GM19099 (cell line): ENCODE results near the gene PARD3.

Experiments
- POLR2A ChIP-seq: IDR thresholded peaks from 3 replicates; pipeline ENCODE4 v1.6.1; 2011; ENCODE audit warnings: low read depth; ENCODE audit not compliant: insufficient read length; ENCODE audit errors: extremely low read depth

PARD3 gene

DNA sequence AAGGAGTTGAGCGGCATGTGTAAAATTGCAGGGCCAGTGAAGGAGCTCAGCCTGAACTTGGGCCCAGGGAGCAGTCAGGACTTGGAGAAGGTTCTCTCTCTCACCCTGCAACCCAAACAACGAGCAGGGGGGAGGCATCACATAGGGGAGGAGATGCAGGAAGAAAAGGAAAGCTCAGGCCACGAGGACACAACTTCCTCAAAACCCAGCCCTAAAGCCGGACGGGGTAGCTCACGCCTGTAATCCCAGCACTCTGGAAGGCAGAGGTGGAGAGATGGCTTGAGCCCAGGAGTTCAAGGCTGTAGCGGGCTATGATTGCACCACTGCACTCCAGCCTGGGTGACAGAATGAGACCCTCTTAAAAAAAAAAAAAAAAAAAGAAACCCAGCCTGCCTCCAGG lies 629.1 kb downstream of the PARD3 start:
- TF ChIP-seq POLR2A: no peak

DNA sequence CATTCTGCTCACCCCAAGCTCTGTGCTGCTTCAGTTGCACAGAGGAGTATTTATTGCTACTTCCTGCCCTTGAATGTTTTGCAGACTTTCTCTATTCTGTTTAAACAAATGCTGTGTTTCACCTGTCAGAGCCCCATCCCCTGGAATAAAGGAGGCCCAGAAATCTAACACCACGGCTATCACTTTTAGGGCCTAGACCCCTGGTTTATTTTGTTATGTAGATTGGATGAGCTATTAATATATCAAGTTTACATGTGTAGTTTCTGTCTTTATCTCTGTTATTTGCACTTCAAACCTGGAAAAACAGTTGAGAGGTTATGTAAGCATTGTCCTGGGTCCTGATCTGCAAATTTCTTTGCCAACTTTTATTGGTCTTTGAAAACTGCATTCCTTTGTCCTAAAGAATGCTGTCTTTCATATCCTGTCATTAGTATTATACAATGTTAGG lies 630.1 kb downstream of the PARD3 start:
- no peak for TF ChIP-seq POLR2A

DNA sequence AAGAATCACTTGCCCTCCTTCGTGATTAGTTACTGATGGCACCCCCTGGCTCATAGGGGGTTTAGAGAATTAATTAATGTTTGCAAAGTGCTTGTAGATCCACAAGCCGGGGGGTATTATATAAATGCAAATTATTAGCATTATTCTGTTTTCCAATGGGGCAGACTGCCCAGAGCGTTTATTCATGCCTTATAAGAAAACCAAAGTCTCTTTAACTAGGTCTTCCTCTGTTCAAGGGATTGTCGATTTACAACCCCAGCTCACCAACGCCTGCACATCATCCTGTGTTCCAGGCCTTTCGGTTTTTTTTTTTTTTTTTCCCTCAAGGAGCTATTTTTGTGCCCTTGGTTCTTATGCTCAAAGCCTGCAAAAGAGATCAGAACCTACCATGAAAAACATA lies 630.7 kb downstream of the PARD3 start:
- TF ChIP-seq POLR2A: no peak

DNA sequence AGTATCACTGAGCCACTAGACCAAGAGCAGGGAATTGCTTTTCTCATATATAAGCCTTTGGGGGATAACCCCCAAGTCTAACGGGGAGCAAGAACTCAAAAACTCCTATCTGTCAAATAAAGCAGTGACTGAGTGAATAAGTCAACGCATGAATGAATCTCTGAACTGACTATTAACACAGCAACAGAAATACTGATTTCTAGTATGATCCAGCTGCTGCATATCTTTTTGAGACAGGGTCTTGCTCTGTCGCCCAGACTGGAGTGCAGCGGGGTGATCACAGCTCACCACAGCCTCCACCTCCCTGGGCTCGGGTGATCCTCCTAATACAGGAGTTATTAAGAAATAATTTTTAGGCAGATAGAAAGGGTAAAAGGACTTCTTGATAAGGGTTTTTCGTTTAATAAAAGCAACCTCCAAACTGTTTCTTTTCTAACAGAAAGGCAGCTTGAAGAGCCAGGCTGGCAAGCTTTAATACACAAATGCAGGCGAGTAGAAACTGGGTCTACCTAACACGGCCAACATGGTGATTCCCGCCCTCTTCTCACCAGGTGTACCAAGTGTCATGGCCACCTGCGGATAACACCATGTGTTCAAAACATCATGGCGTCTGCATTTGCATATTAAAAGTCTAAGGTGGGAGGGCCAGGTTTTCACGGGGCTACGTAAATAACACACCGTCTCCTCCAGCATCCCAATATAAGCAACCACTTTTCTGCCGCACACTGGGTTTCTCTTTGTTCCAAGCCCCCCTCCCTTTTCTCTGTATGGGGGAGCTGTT lies 631.9 kb downstream of the PARD3 start:
- no peak for TF ChIP-seq POLR2A

DNA sequence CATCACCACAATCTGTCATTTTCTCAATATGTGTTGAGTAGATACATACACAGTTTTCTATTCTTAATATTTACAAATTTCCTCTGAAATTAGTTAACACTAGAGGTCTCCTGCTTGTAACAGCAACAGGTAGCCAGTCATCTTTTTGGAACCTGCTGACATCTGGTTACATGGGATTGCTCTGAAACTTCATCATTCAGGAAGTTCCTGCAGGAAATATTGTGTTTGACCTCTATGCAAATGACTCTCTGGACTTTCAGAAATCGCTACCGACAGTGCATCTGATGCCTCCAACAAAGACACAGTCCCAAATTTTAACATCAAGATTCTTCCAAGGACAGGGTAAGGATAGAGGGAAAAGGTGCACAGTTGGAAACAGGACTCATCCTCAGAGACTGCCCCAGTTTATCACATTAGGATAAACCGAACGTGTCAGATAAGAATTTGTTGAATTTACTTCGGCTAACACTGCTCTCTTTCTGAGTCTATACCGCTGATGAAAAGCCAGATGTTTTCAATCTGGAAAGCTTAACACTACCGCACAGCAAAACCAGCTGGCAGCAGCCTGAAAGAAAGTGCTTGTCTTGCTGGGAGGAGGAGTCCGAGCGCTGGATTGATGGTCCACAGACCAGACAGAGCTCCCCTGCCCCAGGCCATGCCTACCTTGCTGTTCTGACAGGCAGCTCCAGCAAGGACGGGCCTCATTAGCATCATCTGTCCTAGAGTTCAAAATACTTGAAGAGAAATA lies 633.4 kb downstream of the PARD3 start:
- TF ChIP-seq POLR2A: no peak

DNA sequence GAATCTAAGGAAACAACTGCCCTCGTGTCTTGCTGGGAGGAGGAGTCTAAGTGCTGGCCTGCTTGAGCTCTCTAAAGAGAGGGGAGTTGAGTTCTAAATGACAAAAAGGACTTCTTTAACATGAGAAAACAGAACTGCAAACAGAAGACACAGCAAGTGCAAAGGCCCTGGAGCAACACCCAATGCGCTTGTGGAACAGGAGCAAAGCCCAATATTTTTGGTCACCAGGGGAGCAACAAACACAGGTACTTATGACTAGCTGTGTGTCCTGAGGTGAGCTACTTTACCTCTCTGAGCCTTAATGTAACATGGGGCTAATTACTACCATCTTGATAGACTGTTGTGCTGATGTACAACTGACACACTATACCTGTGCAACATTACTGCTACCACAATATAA lies 634.3 kb downstream of the PARD3 start:
- no peak for TF ChIP-seq POLR2A

DNA sequence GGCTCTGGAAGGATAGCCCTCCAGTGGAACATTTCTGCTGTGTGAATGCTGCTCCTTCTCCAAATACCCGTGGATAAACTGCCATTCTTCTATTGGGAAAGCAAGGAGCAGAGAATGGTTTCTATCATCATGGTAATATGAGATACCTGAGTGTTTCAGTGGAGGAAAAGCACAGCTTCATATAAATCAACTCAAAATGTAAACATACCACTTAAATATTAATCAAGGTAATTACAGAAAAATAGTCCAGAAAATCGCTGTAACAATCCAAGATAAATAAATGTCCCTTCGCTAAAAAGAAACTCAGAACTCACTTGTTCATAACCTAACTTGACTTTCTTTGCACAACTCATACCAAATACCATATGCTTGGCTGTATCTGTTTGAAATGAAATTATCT lies 635.8 kb downstream of the PARD3 start:
- TF ChIP-seq POLR2A: no peak

DNA sequence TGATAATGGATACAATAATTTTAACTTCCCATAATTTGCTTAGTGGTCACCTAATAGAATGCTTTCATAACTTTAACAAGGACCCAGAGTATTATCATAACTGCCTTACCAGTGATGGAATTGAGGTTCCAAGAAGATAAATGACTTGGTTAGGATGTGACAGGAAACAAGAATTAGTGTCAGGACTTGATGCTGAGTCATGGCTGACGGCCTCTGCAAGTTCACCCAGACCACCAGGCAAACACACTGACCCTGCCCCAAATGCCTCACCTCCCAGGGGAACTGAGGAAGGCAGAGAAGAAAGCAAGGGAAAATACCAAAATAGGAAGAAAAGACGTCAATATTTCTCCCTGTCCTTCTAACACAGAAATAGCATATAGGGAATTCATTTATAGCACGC lies 636.3 kb downstream of the PARD3 start:
- no peak for TF ChIP-seq POLR2A

DNA sequence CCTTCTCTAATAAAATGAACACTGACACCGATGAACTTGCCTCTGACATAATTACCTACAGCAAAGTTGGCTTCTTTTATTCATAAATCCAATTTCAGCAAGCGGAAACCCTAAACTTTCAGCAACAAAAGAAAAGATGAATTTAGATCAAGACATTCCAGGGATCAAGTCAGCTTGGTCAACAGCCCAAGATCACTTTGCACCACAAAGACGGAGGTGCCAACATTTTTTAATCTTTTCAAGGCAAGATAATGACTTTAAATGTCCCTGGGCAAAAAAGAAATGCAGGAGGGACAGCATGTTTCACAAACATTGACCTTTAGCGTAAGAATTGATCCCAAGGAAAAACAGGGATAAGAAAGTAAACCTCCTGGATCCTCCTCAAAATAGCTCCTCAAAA lies 636.9 kb downstream of the PARD3 start:
- TF ChIP-seq POLR2A: no peak

DNA sequence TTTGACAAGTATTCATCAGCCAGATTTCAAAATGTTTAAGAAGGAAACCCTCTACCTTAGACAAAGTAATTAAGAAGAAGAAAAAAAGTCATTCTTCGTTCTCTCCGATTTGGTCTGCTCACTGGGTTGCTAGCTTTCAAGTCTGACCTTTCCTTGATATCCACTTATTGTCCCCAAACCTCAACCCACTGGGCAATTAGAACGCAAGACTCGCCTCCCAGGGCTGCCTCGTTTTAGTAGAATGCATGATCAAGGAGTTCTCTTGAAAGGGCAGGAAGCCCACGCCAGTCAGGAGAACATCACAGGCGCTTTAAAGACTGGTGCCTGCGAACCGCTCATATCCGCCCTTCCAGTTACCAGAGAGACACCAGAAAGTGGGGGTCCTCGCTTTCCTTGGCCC lies 637.7 kb downstream of the PARD3 start:
- no peak for TF ChIP-seq POLR2A

DNA sequence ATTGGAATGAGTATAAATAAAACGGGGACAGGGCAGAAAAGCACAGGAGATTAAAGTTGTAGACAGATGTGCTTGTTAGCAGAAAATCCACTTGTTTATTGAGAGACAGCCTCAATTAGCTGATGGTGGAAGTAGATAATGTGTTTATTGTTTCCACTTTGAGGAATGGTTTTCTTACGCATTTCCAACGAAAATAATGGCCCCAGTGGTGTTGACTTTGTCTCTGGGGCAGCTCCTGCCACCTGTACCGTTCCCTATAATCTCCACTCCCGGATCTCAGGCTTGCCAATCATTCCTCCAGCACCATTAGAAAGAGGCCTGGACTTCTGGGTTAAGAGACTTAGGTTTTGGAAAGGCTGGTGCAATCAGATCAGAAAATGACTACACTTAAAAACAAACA lies 638.7 kb downstream of the PARD3 start:
- no peak for TF ChIP-seq POLR2A

DNA sequence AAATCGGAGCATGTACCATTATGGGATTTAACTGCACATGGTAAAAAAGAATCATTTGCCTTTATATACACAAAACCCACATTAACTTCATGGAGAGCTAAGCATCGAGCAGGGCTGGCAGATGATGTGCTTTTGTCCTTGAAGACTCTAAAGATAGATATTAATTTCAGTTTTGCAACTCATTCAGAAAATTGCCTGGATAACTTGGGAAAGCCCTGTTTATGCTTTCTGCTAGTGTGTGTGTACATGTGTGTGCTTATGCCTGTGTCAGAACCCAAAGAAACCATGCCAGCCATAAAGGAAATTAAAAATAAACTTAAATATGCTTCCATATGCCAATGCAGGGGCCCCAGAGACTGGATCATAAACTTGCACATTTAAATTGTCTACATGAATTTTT lies 640.0 kb downstream of the PARD3 start:
- TF ChIP-seq POLR2A: no peak

DNA sequence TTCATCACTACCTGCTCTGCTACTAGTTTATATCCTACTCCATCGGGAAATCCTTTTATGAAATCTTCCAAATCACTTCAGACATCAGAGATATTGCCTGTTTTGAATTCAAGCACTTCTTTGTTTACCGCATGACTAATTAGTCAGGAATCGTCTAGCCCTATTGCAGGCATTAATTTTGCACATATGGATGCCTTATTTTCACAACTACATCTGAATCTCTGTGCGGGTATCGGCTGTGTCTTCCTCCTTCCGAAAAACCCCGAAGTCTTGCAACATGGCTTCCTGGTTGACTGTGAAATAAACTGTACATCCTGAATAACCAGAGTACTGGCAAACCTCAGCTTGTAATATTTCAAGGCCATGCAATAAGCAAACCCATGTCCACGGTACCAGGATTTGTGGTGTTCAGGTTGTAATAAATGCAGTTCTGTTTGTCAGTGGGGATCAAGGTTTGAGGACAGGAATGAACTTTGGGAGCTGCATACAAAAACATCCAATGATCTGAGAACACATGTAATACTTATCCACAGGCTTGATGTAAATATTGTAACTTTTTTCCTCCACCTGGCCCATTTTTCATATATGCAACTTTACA lies 642.1 kb downstream of the PARD3 start:
- TF ChIP-seq POLR2A: no peak

DNA sequence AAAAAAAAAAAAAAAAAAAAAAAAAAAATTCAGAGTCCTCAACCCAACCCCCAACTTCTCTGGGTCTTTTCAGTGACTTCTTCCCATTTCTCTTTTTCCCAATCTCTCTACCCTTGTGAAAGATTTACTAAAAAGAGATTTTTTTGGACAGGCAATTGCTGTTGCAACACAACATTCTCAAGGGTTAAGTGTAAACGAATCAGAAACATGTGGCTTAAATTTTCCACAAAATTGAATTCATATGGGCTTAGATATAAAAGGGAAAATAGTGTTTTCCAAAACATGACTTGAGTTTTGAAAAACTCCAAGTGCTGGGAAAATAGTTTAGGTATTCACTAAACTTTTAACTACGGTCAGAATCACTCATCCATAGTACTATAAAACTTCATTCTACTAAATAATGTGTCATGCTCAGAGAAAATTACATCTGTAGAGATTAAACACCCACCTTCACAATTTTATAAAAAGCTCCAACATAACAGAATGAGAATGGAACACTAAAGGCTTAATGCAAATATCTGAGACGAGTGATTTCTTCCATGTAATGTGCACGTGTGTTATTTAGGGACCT lies 643.1 kb downstream of the PARD3 start:
- TF ChIP-seq POLR2A: no peak

DNA sequence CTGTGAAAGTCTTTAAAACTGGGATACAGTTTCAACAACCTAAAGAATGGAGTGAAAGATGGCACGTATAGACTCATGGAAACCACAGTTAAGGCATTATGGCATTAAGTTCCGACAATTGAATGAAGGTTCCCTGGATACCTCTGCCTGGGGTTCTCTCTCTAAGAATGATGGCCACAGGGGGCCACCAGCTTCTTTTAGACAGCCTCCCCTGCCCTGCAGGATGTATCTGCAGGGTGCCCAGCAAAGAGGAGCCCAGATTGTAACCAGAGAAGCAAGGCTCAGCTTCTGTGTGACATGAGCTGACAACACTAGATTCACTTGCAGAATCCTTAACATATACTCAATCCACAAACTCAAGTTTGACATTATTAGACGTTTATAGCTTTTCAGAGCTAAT lies 645.4 kb downstream of the PARD3 start:
- TF ChIP-seq POLR2A: no peak

DNA sequence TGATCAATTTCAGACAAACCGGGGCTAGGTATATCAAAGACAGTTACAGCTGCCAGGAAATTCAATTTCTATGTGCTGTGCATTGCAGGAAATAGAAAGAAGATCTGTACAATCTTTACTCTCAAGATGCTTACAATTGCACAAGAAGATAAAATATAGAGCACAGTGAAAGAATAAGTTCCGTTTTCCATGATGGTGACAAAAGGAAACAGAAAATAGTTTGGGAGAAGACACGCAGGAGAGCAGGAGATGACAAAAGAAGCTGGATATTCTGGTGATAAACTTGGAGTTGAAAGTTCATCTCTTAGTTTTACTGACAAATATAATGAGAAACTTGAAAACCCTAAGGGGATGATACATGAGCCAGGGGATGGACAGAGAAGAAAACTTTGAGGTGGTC lies 646.0 kb downstream of the PARD3 start:
- TF ChIP-seq POLR2A: no peak
